HG03045 (cell line): ENCODE data around the gene ZNF620.
"Not testable (repeated sequence)": the region's sequence is repeated elsewhere in the genome, so short reads cannot be mapped to it uniquely, and the experiment has no call there.

ENCODE experiments used
- ATAC-seq: cut with Tn5 transposase; IDR thresholded peaks from one replicate; pipeline ENCODE4 v1.9.1; 2021; ENCODE audit warnings: mild to moderate bottlenecking, moderate library complexity; ENCODE audit not compliant: unreplicated experiment

ZNF620 gene

GRCh38 chr3:40505599-40506462 is at the start of gene ZNF620:
Gene ZNF620, plus strand, starts transcription at chr3:40506039. Its CDS starts 314 bp downstream, at chr3:40506353.
- ATAC-seq, result peak; percentile 65

GRCh38 chr3:40456279-40456939 is 49.4 kb upstream of the ZNF620 start:
- no peak for ATAC-seq

- peak; percentile 74 for ATAC-seq
These were observed 48.7 kb upstream of the ZNF620 start, which contains the start of gene RPL14 for GRCh38 chr3:40456940-40457823. Gene RPL14, plus strand, starts transcription at chr3:40457339. Its CDS starts 133 bp downstream, at chr3:40457472.

- no peak for ATAC-seq
These were observed 47.4 kb upstream of the ZNF620 start for GRCh38 chr3:40458473-40458872.

- ATAC-seq, result not testable (repeated sequence)
These were observed 45.4 kb upstream of the ZNF620 start for GRCh38 chr3:40460481-40460880.

- no peak for ATAC-seq
These were observed 44.7 kb upstream of the ZNF620 start for GRCh38 chr3:40461161-40461560.

- ATAC-seq, result not testable (repeated sequence)
These were observed 43.0 kb upstream of the ZNF620 start for GRCh38 chr3:40462838-40463237.

GRCh38 chr3:40463579-40463978 is 42.3 kb upstream of the ZNF620 start:
- no peak for ATAC-seq

GRCh38 chr3:40464339-40465110 is 41.3 kb upstream of the ZNF620 start:
- no peak for ATAC-seq

- ATAC-seq, result no peak
These were observed 40.8 kb upstream of the ZNF620 start for GRCh38 chr3:40465111-40465407.

GRCh38 chr3:40465456-40465855 is 40.4 kb upstream of the ZNF620 start:
- no peak for ATAC-seq

- ATAC-seq, result no peak
These were observed 37.8 kb upstream of the ZNF620 start for GRCh38 chr3:40468018-40468417.

- no peak for ATAC-seq
These were observed 35.1 kb upstream of the ZNF620 start for GRCh38 chr3:40470701-40471100.

GRCh38 chr3:40476478-40477470 is 29.1 kb upstream of the ZNF620 start, which contains the start of gene ZNF619:
Gene ZNF619, plus strand, starts transcription at chr3:40477122. Its CDS starts 858 bp downstream, at chr3:40477980.
- ATAC-seq, result peak; percentile 84

- no peak for ATAC-seq
These were observed 28.2 kb upstream of the ZNF620 start for GRCh38 chr3:40477666-40478065.

GRCh38 chr3:40487172-40487571 is 18.7 kb upstream of the ZNF620 start:
- ATAC-seq, result no peak

GRCh38 chr3:40490916-40491315 is 14.9 kb upstream of the ZNF620 start:
- ATAC-seq, result no peak

GRCh38 chr3:40494698-40495097 is 11.1 kb upstream of the ZNF620 start:
- ATAC-seq, result no peak

- ATAC-seq, result no peak
These were observed 8.6 kb upstream of the ZNF620 start for GRCh38 chr3:40497288-40497687.
